Prostate gland (tissue), 2 donors: ENCODE measurements around the gene PTPRG.

Source experiments
- POLR2A ChIP-seq: fragments of 450-650 bp; IDR thresholded peaks from one replicate; pipeline ENCODE4 v1.6.1; 2016; ENCODE audit warnings: antibody characterized with exemption, mild to moderate bottlenecking
- POLR2AphosphoS5 ChIP-seq: sonication (generic); formaldehyde crosslinking; IDR thresholded peaks from one replicate; pipeline ENCODE4 v1.6.1; 2017; ENCODE audit warnings: antibody characterized with exemption
- TF ChIP-seq, protein P1 (sequence below), 4 experiments: fragments of 200-600 bp in 2 of 4; fragments of 450-650 bp in 2 of 4; sonication (generic) in 2 of 4; IDR thresholded peaks; 1 replicate in 3 of 4; 2 replicates in 1 of 4; pipeline ENCODE4 v1.5.1; 2016 to 2019; ENCODE audit warnings: antibody characterized with exemption in 4 of 4, mild to moderate bottlenecking in 2 of 4, moderate library complexity in 2 of 4

DNA sequence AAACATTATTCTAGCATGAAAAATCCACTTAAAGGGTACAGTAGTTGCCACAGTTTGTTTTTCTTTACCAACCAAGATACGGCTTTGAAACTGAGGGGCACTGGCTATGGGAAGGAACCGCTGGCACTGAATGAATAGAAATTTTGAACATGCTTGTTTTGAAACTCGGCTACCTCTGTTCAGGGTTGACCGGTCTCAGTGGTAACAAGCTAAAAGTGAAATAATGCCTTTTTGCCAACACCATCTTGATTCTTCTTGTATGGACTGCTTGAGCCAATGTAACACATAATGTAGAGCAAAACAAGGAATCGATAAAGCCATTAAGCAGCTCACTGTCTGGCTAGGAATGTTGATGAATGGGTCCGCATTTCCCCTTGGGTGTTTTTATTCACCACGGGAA, 36.5 kb downstream of the PTPRG start:
- TF ChIP-seq POLR2A (no peak), POLR2AphosphoS5 (no peak)
- TF ChIP-seq, protein P1, sequence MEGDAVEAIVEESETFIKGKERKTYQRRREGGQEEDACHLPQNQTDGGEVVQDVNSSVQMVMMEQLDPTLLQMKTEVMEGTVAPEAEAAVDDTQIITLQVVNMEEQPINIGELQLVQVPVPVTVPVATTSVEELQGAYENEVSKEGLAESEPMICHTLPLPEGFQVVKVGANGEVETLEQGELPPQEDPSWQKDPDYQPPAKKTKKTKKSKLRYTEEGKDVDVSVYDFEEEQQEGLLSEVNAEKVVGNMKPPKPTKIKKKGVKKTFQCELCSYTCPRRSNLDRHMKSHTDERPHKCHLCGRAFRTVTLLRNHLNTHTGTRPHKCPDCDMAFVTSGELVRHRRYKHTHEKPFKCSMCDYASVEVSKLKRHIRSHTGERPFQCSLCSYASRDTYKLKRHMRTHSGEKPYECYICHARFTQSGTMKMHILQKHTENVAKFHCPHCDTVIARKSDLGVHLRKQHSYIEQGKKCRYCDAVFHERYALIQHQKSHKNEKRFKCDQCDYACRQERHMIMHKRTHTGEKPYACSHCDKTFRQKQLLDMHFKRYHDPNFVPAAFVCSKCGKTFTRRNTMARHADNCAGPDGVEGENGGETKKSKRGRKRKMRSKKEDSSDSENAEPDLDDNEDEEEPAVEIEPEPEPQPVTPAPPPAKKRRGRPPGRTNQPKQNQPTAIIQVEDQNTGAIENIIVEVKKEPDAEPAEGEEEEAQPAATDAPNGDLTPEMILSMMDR (IDR thresholded peaks at IDR 0.05): no peak
